Measurements from ENCODE around the gene VSTM5.

DNA sequence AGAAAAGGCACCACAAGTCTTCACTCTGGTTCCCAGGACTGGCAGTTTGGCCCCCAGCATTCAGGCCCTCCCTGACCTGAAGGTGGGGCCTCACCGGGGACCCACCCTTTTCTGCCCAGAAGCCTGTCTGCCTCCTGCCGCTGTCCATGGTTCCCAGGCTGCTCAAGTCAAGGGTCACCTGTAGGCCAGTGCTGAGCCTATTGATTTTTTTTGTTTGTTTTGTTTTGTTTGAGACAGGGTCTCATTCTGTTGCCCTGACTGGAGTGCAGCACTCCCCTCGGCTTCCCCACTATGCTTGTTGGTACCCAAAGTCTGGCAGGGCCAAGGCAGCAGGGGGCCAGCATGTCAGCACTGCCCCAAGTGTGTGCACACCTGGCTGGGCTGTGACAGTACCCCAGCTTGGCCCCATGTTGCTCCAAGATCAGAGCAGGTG, 77.4 kb downstream of the VSTM5 start:
- TF ChIP-seq, protein P1, sequence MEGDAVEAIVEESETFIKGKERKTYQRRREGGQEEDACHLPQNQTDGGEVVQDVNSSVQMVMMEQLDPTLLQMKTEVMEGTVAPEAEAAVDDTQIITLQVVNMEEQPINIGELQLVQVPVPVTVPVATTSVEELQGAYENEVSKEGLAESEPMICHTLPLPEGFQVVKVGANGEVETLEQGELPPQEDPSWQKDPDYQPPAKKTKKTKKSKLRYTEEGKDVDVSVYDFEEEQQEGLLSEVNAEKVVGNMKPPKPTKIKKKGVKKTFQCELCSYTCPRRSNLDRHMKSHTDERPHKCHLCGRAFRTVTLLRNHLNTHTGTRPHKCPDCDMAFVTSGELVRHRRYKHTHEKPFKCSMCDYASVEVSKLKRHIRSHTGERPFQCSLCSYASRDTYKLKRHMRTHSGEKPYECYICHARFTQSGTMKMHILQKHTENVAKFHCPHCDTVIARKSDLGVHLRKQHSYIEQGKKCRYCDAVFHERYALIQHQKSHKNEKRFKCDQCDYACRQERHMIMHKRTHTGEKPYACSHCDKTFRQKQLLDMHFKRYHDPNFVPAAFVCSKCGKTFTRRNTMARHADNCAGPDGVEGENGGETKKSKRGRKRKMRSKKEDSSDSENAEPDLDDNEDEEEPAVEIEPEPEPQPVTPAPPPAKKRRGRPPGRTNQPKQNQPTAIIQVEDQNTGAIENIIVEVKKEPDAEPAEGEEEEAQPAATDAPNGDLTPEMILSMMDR (conservative IDR thresholded peaks at IDR 0.05; ENCODE audit: low read length): no peak
- TF ChIP-seq EZH2phosphoT487 (IDR thresholded peaks at IDR 0.05; ENCODE audit: borderline replicate concordance, low read depth, low read length): no peak
